Activated CD8-positive, alpha-beta T cell treated with anti-CD3 and anti-CD28 coated beads for 36 hours (primary cell): ENCODE results near the gene MAGI2. TPM values are rescaled to one million over a fixed set of nuclear protein-coding genes. Genes with fewer than 3 reads are reported as not detected.

Experiments used
- ATAC-seq: fragments of 200-7000 bp; cut with Tn5 transposase; one replicate; pipeline ENCODE4 v1.10.0; 2021; ENCODE audit warnings: mild to moderate bottlenecking, moderate library complexity
- CTCF ChIA-PET: fragments of 350-600 bp; sonication (Branson Sonifier 250); formaldehyde crosslinking; loops from one replicate; lab custom pipeline; 2021; ENCODE audit warnings: antibody characterized with exemption; lab: Charles Lee
- POLR2A ChIA-PET: fragments of 350-600 bp; sonication (Branson Sonifier 250); formaldehyde crosslinking; loops from one replicate; lab custom pipeline; 2021; ENCODE audit warnings: antibody characterized with exemption; lab: Charles Lee
- DNase-seq: peaks from one replicate; pipeline ENCODE4 v3.0.0-alpha.2; 2020
- H3K27ac Mint-ChIP-seq: one replicate; pipeline ENCODE4 v1.8.0; 2021; ENCODE audit warnings: mild to moderate bottlenecking, mixed read lengths
- H3K27me3 Mint-ChIP-seq: one replicate; pipeline ENCODE4 v1.8.0; 2021; ENCODE audit warnings: mixed read lengths
- H3K36me3 Mint-ChIP-seq: one replicate; pipeline ENCODE4 v1.8.0; 2021; ENCODE audit warnings: low read depth, mixed read lengths
- H3K4me1 Mint-ChIP-seq: one replicate; pipeline ENCODE4 v1.8.0; 2021; ENCODE audit warnings: low read depth, mixed read lengths
- H3K4me3 Mint-ChIP-seq: one replicate; pipeline ENCODE4 v1.8.0; 2021; ENCODE audit warnings: mild to moderate bottlenecking, moderate library complexity, mixed read lengths
- H3K9me3 Mint-ChIP-seq: one replicate; pipeline ENCODE4 v1.8.0; 2021; ENCODE audit warnings: mixed read lengths
- CTCF ChIP-seq: fragments of 200-600 bp; IDR thresholded peaks from one replicate; pipeline ENCODE4 v1.8.0; 2022; ENCODE audit warnings: antibody characterized with exemption, mild to moderate bottlenecking
- intact Hi-C: fragments of 100-400 bp; cut with micrococcal nuclease; formaldehyde crosslinking; loops from one replicate; pipeline ENCODE4 v1.10.0; 2022
- total RNA-seq, 2 experiments: library from RNA; stranded (reverse); gene quantifications; one replicate each; pipeline ENCODE4 v1.2.3, GENCODE V29; 2021

MAGI2 gene
- total RNA-seq, 2 experiments from 2014 or later, result 0.04 to 0.09 TPM

GRCh38 chr7:79292834-79293233, 160.6 kb downstream of the MAGI2 start:
- Mint-ChIP-seq H3K9me3 (no peaks in the 10 kb centered on the region), H3K4me1 (no peaks in the 10 kb centered on the region), H3K27me3 (peaks cover 2% of the 10 kb centered on the region), H3K27ac (no peak overlapping the region), H3K4me3 (no peak overlapping the region), H3K36me3 (no peaks in the 10 kb centered on the region)
- intact Hi-C loops, result no loop called here
- CTCF ChIA-PET, result no interaction called here
- POLR2A ChIA-PET, result no interaction called here
- ATAC-seq (no peak), DNase-seq (no peak)
- no peak for TF ChIP-seq CTCF

GRCh38 chr7:79291498-79291865, 162.0 kb downstream of the MAGI2 start:
- Mint-ChIP-seq H3K4me3 (no peak overlapping the region), H3K4me1 (no peaks in the 10 kb centered on the region), H3K27ac (no peak overlapping the region), H3K36me3 (no peaks in the 10 kb centered on the region), H3K9me3 (no peaks in the 10 kb centered on the region), H3K27me3 (peaks cover 2% of the 10 kb centered on the region)
- TF ChIP-seq CTCF, result no peak
- intact Hi-C loops, result no loop called here
- ChIA-PET CTCF (no interaction called here), POLR2A (no interaction called here)
- ATAC-seq, result no peak
- DNase-seq, result no peak

- intact Hi-C loops, result no loop called here
- no peak for DNase-seq
- ATAC-seq, result no peak
- no peaks in the 10 kb centered on the region for H3K9me3 Mint-ChIP-seq
- H3K36me3 Mint-ChIP-seq, result no peaks in the 10 kb centered on the region
- ChIA-PET CTCF (no interaction called here), POLR2A (no interaction called here)
- H3K27me3 Mint-ChIP-seq, result peaks cover 2% of the 10 kb centered on the region
- no peak overlapping the region for H3K27ac Mint-ChIP-seq
- no peak for TF ChIP-seq CTCF
- H3K4me3 Mint-ChIP-seq, result no peak overlapping the region
- no peaks in the 10 kb centered on the region for H3K4me1 Mint-ChIP-seq
Observed at GRCh38 chr7:79290841-79291497, 162.5 kb downstream of the MAGI2 start.

DNA sequence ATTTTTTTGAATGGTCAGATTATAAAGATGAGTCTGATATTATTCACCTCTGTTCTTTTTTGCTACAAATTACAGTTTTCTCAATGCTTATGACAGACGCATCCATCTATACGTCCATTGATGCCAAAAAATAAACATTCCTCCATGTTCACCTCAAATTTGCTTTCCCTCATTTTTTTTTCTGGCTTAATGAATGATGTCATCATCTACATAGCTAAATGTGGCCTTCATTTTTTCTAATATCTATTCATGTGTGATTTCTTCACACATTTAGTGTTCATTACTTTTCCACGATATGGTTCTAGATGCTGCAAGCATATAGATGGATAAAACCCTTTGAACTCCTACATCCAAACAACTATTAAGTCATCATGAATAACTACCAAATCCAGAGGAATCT, 163.1 kb downstream of the MAGI2 start:
- H3K36me3 Mint-ChIP-seq, result no peaks in the 10 kb centered on the region
- CTCF ChIA-PET, result no interaction called here
- H3K4me3 Mint-ChIP-seq, result no peak overlapping the region
- no peak overlapping the region for H3K27ac Mint-ChIP-seq
- H3K4me1 Mint-ChIP-seq, result no peaks in the 10 kb centered on the region
- peaks cover 2% of the 10 kb centered on the region for H3K27me3 Mint-ChIP-seq
- H3K9me3 Mint-ChIP-seq, result no peaks in the 10 kb centered on the region
- TF ChIP-seq CTCF, result no peak
- DNase-seq (no peak), ATAC-seq (no peak)
- POLR2A ChIA-PET, result no interaction called here
- intact Hi-C loops, result no loop called here

DNA sequence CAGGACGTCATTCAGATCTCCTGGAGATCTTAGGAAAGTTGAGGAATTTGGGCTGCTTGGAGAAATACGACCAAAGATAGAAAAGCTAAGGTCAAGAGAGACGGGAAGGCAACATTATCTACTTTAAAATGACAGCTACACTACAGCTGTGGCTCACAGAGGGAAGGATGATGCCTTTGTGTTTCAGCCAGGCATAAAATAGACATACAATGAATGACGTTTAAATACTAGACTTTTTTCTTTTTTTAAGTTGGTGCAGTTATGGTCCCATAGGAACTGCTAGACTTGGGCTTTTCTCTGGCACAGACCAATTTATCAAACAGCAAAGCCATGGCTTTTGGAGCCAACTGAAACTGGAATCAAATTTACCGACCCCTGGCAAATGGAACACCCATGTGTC, 164.8 kb downstream of the MAGI2 start:
- Mint-ChIP-seq H3K4me3 (no peak overlapping the region), H3K9me3 (no peaks in the 10 kb centered on the region), H3K27ac (no peak overlapping the region), H3K27me3 (peaks cover 2% of the 10 kb centered on the region), H3K36me3 (no peaks in the 10 kb centered on the region), H3K4me1 (no peaks in the 10 kb centered on the region)
- ChIA-PET POLR2A (no interaction called here), CTCF (no interaction called here)
- intact Hi-C loops, result no loop called here
- DNase-seq (no peak), ATAC-seq (no peak)
- no peak for TF ChIP-seq CTCF
